WTC11 (cell line): ENCODE measurements around the gene PHLDA3.

Source experiments
- ATF3 ChIP-seq: sonication (generic); formaldehyde crosslinking; conservative IDR thresholded peaks from 2 replicates; pipeline ENCODE4 v1.8.1; 2022; ENCODE audit warnings: mild to moderate bottlenecking, missing genetic modification reagents
- CBFB ChIP-seq: sonication (generic); formaldehyde crosslinking; IDR thresholded peaks from 2 replicates; pipeline ENCODE4 v1.8.1; 2022; ENCODE audit warnings: mild to moderate bottlenecking, low read depth, missing genetic modification reagents
- CREM ChIP-seq: sonication (generic); formaldehyde crosslinking; IDR thresholded peaks from 2 replicates; pipeline ENCODE4 v1.8.1; 2022; ENCODE audit warnings: mild to moderate bottlenecking, missing genetic modification reagents, moderate library complexity
- CTCF ChIP-seq: fragments of 200-600 bp; IDR thresholded peaks from 2 replicates; pipeline ENCODE4 v1.8.0; 2022; ENCODE audit warnings: antibody characterized with exemption
- FOXJ3 ChIP-seq: sonication (generic); formaldehyde crosslinking; IDR thresholded peaks from 2 replicates; pipeline ENCODE4 v1.9.0; 2021; ENCODE audit warnings: missing genetic modification reagents, mild to moderate bottlenecking, borderline replicate concordance
- MAX ChIP-seq: sonication (generic); formaldehyde crosslinking; IDR thresholded peaks from 2 replicates; pipeline ENCODE4 v1.8.0; 2022; ENCODE audit warnings: mild to moderate bottlenecking, missing genetic modification reagents
- NR1H2 ChIP-seq: sonication (generic); formaldehyde crosslinking; IDR thresholded peaks from 2 replicates; pipeline ENCODE4 v1.9.0; 2021; ENCODE audit warnings: mild to moderate bottlenecking, moderate library complexity, missing genetic modification reagents
- TEAD1 ChIP-seq: sonication (generic); formaldehyde crosslinking; IDR thresholded peaks from 2 replicates; pipeline ENCODE4 v1.8.0; 2022; ENCODE audit warnings: mild to moderate bottlenecking, missing genetic modification reagents
- TP53 ChIP-seq: sonication (generic); formaldehyde crosslinking; IDR thresholded peaks from 2 replicates; pipeline ENCODE4 v1.8.1; 2023; ENCODE audit warnings: mild to moderate bottlenecking, missing genetic modification reagents
- ZSCAN18 ChIP-seq: fragments of 250-450 bp; sonication (Bioruptor Pico); IDR thresholded peaks from 2 replicates; pipeline ENCODE4 v2.1.2; 2022; ENCODE audit warnings: mild to moderate bottlenecking, moderate library complexity

GRCh38 chr1:201452866-201453265 lies 16.1 kb downstream of the PHLDA3 start:
- TF ChIP-seq CTCF (no peak), ZSCAN18 (no peak), CREM (CRISPR knock-in tag) (no peak), NR1H2 (CRISPR knock-in tag) (no peak), TEAD1 (no peak), TP53 (no peak), ATF3 (no peak), MAX (CRISPR knock-in tag) (no peak), CBFB (CRISPR knock-in tag) (no peak), FOXJ3 (CRISPR knock-in tag) (no peak)
